GM18868 (cell line): ENCODE results near the gene HEYL.

ENCODE experiments used
- ATAC-seq: cut with Tn5 transposase; IDR thresholded peaks from one replicate; pipeline ENCODE4 v1.9.1; 2021; ENCODE audit warnings: mild to moderate bottlenecking, moderate library complexity; ENCODE audit not compliant: unreplicated experiment

HEYL gene

DNA sequence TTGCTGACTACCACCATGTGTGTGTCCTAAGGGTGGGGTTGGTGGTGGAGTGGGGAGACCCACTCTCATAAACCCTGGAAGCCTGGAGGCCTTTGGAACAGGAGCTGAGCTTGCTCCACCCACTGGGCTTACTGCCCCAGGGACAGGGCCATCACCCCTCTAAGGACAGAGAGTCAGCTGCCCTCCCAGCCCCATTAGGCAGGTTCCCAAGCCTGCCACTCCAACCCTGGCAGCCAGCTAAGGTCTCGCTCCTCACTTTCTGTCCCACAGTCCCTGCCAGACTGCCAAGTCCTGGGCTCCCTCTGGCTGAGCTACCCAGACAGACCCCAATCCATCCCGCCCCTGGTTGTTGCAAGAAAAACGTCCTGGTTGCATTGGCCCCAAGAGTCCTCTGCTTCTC is 28.7 kb upstream of the HEYL start:
- no peak for ATAC-seq

DNA sequence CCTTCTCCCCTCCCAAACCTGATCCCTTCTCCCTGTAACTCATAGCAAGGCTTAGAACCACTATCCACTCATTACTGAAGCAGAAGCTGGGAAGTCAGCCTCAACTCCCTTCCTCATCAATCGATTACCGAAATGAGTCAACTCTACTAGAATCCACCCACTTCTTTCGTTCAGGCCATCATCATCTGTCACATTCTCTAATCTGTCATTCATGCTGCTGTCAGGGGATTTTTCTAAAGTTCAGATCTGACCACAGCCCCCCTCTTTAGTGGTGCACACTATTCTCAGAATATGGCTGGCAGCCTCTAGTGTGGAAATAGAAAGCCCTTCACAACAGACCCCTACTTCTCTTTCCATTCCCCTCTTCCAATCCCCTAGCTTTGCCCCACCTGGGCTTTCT is 27.3 kb upstream of the HEYL start:
- ATAC-seq: peak; percentile 89

DNA sequence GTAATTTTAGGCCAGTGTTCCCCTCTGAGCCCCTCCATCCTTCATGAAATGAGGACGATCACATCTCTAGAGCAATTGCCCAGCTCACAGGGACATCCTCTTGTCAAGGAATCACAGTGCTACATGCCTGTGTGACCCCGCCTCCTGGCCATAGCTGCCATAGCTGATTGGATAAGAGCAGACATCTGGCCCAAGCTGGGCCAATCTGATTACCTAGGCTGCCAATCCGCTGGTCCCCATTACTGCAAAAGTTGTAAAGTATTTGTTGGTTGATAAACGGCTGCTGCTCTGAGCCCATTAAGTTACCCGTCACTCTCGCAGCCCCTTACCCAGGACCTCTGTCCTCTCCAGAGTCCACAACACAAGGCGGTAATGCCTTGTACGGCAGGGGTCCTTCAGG is 24.1 kb upstream of the HEYL start:
- ATAC-seq: no peak

DNA sequence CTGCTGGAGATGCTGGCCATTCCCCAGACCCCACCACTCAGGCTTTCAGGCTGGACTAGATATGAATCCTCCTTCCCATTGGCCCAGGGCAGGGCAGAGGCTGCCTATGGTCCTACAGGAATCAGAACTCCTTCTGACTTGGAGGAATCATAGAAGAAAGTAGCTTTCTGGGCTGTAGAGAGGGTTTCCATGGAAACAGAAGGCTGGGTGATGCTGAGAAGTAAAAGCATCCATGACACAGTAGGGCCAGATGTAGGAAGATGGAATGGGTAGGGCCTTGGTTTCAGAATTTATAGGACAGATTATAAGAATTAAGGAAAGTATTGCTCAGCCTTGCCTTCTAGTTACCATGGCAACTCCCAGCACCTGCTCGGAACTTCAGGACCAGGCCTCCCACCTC is 23.4 kb upstream of the HEYL start:
- no peak for ATAC-seq

DNA sequence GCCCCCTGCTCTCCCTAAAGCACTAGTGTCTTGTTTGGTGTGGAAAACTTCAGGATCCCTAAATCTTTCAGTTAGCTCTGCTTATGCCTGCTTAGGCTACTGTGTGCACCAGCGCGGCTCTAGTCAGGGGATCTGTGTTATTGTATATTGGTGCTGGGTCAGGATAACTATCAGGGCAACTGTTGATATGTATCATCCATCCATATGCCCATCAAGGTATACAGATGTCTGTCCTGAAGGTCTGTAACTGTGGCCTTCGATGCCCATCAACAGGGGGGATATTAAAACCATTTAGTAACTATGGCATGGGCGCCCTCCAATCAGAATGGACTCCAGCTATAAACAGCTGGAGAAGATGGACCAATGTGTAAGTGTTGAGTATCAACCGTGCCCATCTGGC is 20.1 kb upstream of the HEYL start:
- ATAC-seq: no peak

DNA sequence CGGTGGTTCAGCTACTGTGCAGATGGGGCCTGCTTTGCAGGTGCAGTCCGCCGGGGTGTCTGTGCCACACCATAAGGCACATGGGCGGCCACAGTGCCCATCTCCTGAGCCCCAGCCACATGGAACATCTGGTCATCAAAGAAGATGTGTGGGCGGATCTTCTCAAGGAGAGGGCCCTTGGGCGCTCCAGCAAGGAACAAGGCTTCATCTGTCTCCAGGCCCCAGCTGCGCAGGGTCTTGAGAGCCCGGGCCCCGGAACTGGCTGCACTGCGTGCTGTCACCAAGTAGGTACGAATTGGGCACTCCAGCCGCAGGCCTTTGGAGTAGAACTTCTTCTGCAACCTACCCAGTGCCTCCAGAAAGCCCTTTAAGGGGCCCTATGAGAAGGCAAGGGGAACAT is 19.7 kb upstream of the HEYL start:
- ATAC-seq: no peak

DNA sequence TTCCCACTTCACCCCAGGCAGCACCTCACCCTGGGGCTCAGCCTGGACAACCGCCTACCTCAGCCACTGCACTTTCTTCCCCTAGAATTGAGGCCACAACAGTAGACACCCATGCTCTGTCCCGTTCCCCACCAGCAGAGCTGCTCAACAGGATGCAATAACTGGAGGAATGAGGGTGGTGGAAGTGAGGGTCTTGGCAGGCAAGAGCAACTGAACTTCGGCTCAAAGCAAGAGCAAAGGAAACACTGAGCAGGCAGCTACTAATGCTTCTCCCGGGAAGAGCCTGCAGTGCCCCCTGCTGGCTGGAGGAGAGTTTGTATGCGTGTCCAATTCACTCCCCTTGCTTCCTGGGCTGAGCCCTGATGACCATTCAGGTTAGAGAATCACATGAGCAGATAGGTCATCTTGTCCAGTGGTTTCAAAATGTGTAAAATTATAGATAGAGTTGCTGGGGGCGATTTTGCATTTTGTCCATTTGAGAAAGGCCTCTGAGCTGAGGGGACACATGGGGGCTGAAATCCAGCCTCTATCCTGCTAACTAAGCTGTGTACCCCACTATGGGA is 18.6 kb upstream of the HEYL start:
- ATAC-seq: no peak

DNA sequence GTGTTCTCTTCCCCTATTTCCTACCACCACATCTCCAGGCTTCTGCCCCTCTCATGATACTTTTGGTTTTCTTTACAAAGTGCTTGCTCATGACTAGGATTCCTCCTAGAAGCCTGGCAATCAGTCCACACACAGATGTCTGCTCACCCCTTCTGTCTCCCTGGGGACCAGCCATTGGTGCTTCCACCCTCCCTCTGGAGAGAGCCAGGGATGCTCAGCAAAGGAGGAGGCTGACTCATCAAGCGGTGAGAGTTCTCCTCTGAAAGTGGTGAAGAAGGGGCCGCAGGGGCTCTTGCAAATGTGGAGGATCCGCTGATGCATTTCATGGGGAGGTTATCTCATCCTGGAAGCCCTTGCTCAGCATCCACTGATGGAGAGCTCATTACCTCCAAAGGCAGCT is 18.0 kb upstream of the HEYL start:
- no peak for ATAC-seq

DNA sequence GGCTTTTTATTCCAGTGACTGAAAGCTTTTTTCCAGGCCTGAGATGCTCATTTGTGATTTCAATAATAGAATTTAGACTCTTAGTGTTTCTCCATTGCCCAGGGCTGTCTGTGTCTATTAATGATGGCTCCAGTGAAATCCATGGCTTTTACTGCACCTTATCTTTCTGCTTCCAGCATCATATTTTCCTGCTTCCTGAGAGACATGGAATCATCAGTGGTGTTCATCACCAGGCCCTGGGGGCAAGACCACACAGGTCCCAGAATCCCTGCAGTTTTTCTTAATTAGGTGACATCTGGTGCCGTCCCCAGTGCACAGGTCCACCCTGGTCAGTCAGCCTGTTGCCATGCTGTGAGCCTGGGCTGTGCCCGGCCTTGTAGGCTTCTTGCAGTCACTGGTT is 16.9 kb upstream of the HEYL start:
- no peak for ATAC-seq

DNA sequence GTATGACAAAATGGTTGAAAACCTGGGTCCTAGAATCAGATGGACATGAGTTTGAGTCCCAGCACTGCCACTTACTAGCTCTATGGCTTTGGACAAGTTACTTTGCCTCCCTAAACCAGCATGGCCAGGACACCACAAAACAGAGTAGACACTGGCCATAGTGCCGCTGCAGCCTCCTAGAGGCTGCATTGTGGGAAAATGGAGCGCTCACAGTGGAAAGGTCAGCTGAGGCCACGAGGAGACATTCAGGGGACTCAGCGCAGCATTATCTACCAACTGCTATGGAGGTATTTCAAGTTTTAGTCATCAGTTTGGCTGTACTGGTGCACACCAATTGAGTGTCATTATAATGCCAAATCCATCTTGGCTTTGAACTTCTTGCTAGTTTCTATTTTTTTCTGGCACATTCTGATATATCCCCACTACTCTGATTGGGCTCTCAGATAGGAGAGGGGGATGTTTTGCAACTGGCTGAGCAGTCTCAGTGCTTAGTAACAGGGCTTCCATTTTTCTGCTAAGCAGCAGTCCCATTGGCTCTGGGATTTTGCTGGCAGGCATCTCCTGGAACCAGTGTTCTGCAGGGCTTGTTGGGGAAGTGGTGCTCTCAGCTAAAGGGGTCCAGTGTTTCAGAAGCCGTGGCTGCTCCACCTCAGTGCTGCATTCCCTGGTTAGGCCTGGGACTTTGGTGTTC is 16.3 kb upstream of the HEYL start:
- no peak for ATAC-seq

DNA sequence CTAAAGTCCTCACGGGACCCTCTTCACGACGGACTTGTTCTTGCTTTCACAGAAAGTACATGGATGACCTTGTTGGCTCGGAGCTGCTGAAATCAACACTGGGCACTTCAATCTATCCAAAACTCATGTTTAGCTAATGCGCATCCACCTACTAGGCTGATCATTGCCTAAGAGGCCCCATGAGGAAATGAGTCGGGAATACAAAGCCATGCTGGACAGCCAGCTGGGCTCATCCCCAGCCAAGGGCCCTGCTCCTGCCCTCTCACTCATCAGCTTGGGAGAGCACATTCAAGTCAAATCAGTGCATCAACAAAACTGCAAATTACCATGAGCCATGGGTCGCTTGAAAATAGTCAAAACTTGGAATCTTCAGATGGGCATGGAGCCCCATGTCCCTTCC is 14.8 kb upstream of the HEYL start:
- no peak for ATAC-seq

DNA sequence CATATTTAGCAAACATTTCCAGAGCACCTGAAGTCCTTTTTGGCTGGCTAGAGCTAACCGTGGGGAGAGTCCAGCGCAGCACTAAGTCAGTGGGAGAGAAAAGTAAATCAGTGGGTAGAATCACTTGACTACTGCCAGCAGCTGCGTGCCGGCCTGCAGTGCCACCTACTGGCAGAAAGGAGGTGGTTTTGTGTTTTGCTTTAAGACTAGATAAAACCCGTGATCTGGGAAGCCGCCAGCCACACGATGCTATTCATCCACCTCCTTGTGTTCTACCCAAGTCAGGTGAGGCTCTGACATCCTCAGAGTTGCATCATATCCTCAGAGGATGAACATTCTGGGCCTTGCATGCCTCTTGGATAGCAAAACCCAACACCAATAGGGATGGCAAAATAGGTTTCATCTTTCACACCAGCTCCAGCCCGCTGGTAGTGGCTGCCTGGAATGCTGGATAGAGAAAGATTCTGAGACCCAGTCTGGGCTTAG is 14.1 kb upstream of the HEYL start:
- ATAC-seq: no peak

DNA sequence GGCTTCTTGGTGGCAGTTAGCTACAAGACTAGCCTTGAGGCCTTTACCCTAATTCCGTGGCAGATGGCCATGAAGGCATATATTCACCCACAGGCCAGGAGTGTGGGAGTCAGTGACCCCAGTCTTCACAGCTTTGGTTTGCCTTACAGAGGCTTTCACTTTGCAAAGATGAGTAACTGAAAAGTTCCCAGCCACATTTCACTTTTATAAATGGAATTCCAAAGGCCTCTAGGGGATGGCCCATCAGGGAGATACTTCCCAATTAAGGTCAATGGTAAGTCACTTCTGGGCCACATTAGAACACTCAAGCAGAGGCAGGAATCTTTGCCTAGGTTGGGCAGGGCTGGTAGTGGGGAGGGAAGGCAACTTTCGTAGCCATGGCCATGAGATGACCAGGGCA is 13.1 kb upstream of the HEYL start:
- no peak for ATAC-seq

DNA sequence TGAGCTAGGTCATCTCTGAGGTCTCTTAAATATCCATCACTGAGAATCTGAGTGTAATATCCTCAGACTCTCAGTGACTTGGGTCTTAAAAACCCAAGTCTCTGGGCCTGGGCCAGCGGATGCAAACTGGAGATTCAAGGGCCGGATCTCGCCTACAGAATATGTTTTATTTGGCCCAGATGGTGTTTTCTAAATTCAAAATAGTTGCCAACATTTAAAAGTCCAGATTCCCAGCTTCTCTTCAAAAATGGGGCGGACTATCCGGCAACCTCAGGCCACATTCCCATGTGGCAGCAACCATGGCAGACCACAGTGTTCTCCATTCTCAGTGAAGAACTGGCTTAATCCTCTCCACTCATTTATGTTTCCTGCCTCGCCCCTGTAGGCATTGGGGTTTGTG is 12.7 kb upstream of the HEYL start:
- no peak for ATAC-seq

DNA sequence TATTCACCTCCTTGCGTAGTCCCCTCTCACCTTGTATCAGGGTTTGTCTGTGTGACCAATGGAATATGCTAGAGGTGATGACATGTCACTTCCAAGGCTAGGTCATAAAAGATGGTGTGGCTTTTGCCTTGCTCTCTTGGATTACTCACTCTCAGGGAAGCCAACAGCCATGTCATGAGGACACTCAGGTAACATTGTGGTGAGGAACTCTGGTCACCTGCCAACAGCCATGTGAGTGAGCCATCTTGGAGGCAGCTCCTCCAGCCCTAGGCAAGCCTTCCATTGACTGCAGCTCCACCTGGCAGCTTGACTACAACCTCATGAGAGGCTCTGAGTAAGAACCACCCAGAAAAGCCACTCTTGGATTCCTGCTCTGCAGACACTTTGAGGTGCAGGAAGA is 11.0 kb upstream of the HEYL start:
- no peak for ATAC-seq

DNA sequence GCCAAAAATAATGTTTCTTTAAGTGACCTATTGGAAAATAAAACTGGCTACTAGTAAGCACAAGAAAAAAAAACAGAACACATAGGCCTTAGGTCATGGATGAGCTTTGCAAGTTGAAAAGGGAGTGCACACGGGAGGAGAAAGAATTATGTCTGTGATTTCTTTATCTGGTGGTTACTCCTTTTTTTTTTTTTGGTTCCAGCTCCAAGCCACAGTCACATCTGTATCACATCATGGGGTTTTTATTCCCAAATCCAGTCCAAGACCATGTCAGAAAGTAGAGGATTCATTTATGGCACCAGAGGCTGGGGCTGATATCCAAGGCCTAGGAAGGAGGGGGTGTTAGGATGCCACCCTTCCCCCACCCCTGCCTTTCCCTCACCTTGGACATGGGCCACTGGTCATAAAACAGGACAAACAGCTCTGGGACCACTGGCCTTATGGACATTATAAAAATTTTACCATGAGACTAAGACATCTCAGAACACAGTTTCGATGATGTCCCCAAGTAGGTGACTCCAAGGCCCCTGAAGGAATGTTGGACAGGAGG is 10.3 kb upstream of the HEYL start:
- ATAC-seq: no peak

DNA sequence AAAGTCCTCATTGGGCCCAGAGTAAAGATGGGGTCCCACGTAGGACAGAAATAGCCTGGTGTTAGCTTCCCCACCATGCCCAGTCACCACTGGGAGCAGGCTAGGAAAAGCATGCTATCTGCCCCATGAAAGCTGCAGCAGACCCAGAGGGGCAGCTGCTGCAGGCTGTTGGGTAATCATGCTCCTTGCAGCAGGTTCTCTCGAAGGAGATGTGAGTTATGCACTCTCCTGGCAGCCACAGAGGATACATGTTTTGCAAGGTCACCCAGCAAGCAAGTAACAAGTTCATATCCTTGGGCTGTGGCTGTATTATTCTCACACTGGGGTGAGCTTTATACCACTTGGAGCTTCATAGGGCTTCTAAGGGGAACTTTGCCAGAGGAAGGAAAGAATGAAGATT is 9.1 kb upstream of the HEYL start:
- no peak for ATAC-seq

DNA sequence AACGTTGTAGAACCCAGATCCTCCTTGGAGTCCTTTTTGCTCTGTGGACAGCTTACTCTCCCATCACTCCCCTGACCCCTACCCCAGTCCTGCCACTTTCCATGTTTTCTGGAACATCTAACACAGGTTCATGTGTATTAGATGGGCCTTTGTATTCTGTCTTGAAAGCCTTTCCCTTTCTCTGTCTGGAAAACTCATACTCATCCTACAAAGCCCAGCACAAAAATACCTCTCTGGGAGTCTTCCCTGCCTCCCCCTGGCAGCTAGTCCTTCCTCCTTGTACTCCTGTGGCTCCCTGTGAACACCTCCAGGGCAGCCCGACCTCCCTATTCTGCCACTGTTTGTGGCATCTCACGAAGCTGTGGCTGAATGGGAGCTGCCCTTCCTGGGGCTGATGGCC is 7.8 kb upstream of the HEYL start:
- ATAC-seq: no peak

DNA sequence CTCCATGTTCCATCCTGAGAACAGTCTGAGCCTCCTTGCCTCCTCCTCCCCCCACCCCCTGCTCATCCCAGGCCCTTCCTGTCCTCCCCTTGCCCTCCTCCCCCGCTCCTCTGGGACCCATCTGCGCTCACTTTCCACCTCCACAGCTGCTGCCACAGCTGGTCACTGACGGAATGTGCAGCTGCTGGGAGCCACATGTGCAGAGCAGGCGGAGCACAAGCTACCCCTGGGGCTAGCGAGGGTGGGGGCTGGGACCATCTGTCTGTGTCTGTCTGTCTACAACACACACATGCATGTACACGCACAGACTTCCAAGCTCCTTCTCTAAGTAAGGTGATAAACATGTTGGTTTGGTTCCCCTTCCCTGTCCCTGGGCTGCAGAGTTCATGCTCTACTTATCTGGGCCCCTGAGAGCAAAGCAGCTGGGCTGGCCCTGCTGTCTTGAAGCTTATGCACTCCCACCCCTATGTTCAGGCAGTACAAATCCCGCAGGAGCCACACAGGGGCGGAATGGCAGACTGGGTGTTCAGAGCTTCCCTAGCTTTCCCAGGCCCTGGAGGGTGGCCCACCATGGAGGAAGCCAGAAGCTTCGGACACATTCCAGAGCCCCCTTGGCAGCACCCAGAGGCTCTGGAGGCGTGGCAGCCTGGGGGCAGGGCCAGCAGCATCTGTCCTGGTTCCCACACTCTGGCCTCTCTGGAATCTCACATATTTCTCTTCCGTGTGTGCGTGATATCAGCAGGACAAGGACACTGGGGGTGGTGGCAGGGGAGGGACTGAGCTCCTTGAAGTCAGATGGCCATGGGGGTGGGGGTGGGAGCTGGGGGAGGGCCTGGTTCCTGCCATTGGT is 7.0 kb upstream of the HEYL start:
- no peak for ATAC-seq

DNA sequence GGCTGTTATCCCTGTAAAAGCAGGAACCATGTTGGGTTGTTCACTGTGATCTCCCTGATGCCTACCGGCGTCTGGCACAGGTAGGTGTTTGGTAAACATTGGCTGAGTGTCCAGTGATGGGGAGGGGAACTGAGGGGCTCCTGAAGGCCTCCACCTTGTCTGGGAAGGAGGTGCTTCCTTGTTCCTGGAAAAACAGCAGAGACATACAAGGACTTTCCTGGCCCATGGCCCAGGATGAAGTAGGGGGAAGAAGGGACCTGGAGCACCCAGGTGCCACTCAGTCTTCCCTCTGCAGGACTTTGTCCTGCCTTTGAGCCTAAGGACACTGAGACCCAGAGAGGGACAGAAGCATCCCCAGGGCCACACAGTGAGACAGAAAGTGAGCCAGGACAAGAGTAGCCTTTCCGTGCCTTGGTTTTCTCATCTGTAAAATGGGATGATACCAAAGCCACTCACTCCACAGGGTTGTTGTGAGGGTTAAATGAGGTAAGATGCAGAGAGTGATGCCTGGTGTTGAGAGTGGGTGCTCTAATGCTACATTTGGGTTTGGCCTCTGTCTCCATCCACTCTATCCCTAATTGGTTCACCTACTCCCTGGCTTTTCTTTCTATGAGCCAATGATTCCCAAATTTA is 6.1 kb upstream of the HEYL start:
- ATAC-seq: no peak

DNA sequence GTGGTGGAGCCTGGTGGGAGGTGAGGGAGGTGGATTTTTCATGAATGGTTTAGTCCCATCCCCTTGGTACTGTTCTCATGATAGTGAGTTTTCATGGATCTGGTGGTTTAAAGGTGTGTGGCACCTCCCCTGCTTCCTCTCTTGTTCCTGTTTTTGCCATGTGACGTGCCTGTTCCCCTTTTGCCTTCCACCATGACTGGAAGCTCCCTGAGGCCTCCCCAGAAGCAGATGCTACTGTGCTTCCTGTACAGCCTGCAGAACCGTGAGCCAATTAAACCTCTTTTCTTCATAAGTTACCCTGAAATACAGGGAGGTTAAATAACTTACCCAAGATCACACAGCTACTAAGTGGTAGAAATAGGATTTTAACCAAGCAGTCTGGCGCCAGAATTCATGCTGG is 4.3 kb upstream of the HEYL start:
- no peak for ATAC-seq
